GM18519 (cell line): ENCODE measurements around the gene ING4.
"Not testable (repeated sequence)": the region's sequence is repeated elsewhere in the genome, so short reads cannot be mapped to it uniquely, and the experiment has no call there.

Source experiments
- ATAC-seq: cut with Tn5 transposase; IDR thresholded peaks from one replicate; pipeline ENCODE4 v1.9.1; 2021; ENCODE audit warnings: mild to moderate bottlenecking, moderate library complexity; ENCODE audit not compliant: unreplicated experiment, low FRiP score

ING4 gene

DNA sequence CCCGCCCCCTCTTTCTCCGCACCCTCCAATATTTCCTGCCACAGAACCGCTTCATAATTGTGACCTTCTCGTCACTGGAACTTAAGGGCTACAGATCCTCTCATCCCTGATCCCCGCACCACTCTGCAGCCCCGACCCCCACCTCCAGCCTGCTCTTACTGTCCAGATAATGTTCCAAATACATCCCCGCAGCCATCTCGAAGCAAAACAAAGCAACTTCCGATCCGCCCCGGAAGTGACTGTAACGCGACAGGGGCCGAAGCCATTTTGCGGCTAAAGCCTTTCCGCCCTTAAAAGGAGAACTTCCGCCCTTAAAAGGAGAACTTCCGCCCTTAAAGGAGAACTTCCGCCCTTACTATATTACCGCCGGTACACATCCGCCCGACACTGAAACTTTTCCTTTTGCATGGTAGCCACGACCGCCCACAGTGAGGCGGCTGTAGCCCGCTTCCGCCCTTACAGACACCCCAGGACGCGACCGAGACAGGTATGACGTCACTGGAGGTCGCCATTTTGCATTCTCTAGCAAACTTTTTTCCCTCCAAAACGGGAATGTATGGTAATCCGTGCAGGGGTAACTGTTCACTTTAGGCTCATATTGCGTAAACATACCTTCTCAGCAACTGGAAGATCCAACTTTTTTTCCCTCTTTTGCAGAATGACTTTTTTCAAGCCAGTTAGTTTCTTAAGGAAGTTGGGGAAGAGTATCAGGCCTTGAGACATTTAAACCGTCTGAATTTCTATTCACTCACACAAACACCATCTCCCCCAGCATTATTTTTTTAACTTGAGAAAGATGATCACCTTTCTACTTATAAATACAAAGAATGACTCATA is at the start of gene ING4:
ING4 (minus strand) TSS at position 214 of the 837 bp plus-strand sequence; CDS start at position 196, 18 bp downstream.
- peak; percentile 85 for ATAC-seq

DNA sequence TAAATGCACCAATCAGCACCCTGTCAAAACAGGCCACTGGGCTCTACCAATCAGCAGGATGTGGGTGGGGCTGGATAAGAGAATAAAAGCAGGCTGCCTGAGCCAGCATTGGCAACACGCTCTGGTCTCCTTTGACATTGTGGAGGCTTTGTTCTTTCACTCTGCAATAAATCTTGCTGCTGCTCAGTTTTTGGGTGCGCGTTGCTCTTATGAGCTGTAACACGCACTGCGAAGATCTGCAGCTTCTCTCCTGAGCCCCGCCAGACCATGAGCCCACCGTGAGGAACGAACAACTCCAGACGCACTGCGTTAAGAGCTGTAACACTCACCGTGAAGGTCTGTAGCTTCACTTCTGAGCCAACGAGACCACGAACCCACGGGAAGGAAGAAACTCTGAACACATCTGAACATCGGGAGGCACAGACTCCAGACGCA is 46.1 kb upstream of the ING4 start:
- no peak for ATAC-seq

DNA sequence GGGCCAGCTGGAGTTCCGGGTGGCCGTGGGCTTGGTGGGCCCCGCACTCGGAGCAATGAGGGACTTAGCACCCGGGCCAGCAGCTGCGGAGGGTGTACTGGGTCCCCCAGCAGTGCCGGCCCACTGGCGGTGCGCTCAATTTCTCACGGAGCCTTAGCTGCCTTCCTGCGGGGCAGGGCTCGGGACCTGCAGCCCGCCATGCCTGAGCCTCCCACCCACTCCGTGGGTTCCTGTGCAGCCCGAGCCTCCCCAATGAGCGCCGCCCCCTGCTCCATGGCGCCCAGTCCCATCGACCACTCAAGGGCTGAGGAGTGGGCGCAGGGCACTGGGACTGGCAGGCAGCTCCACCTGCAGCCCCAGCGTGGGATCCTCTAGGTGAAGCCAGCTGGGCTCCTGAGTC is 45.4 kb upstream of the ING4 start:
- not testable (repeated sequence) for ATAC-seq

DNA sequence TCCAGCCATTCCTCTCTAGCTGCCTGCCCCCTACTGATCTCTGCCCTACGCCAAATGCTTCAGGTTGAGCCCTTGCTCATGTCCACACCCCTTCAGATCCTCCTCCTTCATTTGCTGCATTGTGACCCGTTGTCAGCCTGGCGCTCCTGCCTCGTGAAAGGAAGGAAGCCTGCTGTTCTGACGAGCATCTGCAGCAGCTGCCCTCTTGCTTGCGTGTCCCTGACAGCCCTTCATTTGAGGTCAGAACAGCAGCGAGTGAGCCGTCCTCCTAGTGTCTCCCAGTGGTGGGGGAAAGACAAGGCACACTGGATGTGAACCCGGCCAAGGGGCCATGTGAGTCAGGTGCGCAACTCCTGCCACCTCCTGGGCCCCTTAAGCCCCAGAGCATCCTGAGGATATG is 40.7 kb upstream of the ING4 start:
- no peak for ATAC-seq

DNA sequence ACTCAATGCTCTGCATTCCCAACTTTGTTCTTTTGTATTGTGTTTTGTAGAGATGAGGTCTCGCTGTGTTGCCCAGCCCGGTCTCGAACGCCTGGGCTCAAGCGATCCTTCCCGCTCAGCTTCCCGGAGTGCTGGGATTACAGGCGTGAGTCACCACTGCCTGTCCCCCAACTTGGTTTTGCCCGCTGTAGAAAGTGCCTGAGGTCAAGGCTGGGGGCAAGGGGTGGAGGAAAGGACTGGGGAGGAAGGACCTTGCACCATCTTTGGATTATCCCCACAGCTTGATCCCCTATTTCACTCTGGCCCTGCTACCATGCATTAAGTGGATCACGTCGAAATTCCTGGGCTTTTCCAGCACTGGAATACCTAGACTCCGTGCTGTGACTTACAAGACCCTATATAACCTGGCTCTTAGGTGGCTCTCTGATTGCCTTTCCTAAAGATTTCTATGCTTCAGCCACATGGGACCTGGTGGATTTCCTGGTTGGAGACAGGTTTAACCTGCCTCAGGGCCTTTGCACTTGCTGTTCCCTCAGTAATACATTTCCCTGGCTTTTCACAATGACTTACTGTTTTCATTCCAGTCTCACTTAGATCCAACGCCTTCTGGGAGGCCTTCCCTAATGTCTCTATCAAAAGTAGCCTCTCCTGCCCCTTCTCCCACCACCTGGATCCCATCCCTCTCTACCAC is 38.3 kb upstream of the ING4 start:
- ATAC-seq = no peak

DNA sequence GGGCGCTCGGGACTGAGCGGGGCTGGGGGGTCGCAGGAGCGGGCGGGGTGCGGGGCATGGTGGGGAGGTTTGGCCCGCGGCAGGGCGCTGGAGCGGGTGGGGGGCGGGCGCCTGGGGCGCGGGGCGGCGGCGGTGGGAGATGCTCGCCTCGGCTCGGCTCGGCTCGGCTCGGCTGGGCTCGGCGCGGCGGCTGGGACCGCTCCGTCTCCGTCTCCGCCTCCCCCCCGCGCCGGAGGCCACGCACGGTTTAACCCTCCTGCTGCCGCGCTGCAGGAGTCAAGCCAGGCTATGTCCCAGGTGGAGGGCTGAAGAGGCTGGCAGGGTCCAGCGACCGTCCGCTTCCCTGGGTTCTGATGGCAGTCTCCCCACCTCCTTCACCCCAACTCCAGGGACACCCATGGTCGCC is 37.7 kb upstream of the ING4 start, which contains the start of gene PIANP:
PIANP (minus strand) TSS at position 170 of the 406 bp plus-strand sequence. CDS start 2,754 bp downstream, outside the sequence.
- ATAC-seq = no peak

DNA sequence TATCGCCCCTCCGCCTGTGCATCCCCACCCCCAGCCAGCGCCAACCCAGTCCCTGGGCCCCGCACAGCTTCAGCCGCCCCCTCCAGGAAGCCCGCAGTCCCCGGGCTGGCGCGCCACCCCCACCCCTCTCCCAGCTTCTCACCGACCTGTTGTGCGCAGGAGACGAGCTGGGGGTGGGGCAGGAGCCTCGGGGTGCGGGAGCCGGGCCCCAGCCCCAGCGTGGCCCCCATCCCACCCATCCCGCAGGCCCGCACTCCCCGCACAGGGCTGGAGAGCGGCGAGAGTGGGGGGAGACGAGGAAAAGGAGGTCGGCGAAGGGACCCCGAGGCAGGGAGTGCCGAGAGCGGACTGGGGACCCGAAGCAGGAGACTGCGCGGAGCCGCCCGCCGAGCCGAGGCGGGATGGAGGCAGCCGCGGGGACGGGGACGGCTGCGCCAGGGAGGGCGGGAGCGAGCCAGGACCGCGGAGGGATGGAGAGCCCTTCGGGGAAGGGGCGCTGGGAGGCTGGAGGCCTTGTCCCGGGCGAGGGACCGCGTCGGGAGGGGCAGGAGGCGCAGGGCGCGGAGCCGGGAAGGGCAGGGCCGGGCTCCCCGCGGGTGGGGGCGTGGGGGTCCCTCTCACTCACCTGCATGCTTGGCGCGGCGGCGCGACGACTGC is 37.2 kb upstream of the ING4 start:
- ATAC-seq = no peak

DNA sequence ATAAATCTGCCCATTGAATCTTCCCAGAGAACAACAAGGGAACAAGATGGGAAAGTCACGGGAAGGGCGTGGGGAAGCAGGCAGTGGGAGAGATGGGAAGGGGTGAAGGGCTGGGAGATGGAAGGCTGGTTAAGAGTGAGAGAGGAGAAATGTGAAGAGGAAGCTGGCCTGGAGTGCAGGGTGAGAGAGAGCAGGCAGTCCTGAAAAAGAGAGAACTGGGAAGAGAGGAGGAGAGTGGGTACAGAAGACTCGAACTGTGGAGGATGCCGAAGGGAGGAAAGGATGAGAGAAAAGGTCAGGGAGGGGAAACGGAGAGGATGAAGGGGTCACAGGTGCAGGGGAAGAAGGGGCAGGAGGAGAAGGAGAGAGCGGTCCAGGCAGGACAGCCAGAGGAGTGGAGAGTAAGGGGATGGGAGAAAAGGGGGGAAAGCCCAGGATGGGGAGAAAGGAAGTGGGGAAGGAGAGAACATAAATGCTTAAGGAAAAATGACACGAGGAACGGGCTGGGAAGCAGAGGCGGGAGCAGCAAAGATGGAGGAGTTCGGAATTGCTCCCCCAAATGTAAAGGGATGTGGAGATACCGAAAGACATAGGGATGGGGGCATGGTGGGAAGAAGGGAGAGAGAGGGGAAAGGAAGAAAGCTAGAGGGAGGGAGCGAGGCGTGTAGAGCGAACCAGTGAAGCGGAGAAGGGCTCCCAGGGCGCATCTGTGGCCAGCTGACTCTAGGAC is 36.5 kb upstream of the ING4 start:
- no peak for ATAC-seq

DNA sequence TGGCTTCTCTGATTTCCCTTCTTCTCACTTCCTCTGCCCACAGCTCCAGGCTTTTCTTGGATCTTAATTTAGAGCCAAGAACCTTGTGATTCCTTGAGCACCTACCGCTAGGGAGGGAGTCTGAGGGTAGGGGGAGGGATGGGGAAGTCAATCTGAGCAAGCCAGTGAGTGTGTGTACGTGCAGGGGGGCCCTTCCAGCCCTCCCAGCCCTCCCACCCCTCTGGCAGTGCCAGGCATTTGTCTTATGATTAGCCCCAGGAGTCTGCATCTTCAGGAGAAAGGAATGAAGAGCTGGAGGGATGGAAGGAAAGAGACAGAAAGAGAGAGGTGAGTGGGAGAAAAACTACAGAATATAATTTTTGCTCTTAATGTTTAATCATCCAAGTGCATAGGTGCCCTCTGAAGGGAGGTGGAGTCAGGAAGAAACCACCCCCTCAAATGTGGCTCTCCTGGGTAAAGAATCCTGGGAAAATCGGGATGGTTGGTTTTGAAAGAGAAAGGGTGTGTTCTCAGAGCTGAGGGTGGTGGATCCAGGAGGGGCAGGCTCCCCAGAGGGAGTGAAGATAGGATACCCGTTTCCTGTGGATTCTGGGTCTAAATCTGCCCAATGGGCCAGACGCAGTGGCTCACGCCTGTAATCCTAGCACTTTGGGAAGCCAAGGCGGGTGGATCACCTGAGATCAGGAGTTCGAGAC is 35.6 kb upstream of the ING4 start:
- no peak for ATAC-seq

DNA sequence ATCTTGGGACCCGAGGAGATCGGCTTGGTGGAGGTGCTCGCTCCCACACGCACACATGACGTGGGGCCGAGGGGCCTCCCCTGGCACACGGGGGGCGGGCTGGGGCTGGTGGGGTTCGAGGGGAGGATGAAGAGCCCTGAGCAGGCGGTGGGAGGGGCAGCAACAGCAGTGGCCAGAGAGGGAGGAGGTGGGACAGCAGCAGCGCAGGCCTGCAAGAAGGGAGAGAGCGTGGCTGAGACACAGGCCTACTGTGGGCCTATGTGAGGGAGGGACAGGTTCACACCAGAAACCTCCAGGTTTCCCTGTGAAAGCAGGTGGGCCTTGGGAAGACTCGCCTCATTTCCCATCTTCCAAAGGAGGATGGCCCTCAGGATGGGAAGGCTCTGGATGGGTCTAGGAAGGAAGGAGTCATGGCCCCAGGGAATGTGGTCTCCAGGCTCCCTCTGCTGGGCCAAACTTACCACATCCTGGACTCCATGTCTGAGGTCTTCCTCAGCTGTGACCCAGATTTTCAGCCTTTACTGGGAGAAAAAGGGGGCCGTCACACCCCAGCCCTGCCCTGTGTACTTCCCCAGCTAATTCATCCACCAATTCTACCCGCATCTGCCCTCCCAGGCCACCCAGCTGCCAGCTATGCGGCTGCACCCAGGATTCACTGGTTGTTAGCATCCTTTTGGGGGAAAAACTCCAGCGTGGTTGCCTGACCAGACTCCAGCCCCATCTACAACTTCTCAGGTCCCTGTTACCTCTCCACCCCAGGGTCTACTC is 34.8 kb upstream of the ING4 start:
- ATAC-seq = no peak

DNA sequence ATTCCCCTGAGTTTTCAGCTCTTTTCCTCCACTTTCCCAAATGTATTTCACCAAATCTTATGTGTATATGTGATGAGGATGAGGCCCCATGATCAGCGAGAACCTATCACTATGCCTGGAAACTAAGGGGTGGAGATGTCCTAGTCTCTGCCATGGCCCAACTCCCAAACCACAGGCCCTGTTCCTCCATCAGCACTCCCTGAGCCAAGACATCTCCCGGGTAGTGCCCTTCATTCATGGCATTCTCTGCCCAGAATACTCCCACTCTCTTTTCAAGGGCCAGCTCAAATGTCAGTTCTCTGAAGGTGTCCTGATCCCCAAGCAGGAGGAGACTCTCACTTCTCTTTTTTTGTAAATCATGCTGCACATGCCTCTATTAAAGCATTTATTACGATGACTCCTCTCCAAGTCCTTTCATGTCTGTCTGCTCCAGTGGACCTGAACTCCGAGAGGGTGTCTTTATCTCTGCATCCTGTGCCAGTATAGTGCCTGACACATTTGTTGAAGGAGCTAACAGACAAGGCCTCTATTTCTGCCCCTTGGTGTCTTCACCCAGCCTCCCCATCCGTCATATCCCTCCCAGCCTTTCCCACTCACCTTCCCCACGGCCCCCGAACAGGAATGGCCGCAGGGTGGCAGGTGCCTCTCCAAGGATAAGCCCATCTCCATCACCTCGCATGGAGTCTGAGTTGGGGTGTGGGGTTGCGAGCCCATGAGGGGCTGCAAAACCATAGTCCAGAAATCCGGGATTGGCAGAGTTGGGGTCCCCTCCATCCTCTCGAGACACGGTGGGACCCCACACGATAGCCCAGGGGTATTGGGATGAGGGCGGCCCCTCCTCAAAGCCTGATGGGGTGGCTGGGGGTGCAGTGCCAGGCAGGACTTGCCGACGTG is 34.0 kb upstream of the ING4 start:
- ATAC-seq = no peak

DNA sequence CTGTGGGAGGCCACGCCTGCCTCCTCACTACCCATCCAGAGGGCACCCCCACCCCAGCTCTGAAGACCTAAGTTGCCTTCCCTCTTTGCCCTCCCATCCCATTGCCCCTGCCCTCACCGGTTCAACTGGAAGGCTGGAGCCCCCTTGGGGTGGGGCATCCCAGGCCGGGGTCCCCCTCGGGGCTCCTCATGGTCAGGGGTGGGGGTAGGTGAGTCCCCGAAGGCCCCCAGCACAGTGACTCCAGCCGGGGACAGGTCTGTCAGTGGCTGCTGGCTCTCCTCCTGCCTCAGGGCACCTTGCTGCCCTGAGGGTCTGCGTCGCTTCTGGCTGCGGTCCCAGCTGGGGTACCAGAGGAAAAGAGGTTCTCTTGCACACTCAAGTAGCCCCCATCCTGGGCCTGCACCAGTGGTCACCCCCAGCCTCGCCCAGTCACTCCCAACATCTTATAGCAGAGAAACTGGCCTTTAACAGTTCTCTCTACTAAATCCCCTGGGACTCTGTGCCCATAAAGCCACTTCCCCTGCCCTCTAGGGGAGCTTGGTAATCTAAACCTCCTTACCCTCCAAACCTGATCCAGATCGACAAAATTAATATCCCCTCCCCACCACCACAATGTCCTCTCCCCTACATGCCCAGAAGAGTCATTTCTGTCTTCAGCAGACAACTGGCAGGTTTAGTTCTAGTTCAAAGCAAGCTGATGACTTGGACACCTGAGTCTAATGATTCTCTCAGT is 32.6 kb upstream of the ING4 start:
- ATAC-seq = no peak

DNA sequence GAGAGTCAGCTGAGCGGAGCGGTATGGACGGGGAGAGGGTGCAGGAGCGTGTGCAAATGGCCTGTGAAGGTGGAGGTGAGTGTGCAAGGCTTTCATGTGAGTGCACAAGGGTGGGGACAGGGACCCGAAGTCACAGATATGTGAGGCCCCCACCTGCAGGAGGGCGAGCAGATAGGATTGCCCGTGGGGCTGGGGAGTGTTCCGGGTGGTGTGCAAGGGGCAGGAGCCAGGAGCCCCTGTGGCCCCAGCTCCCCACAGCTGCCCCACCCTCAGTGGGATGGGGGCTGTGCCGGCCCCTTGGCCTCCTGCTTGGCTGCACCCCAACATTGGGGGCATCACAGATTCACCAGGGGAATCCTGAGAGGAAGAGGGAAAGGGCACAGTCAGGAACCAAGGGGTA is 31.8 kb upstream of the ING4 start:
- ATAC-seq = no peak

DNA sequence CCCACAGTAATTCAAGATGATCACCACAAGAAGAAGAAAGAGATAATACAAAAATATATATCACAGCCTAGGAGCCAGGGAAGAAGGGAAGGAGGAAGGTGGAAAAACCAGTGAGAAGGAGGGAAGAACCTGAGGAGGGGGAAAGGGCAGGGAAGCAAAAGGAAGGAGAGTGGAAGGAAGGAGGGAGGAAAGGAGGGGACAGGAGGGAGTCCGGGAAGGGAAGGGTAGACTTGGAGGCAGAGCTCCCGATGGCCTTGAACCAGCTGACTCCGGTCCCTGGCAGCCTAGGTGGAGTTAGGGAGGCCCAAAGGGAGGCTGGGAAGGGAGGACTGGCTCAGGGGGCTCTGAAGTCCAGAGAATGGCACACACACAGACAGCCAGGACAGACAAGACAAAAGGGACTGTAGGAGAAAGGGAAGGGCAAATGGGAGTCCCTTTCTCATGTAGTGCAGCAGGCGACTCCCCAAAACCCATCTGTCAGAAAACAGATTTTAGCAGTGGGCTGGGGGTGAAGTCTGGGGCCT is 31.0 kb upstream of the ING4 start:
- ATAC-seq = no peak

DNA sequence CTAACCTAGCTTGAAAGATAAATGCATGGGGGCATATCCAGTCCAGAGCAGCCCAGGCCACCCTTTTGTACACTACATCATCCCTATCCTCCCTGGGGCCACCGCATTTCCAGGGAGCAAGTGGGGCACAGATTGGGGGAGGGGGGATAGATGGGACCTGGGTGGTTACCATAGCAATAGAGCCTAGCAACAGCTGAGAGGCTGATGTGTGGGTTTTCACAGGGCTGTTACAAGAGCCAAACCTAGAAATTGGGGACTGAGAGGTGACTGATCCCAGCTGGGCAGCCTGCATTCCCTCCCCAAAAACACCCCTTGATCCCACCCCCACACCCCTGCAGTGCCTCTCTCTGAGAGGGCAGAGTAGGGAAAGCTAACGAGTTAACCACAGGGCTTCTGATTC is 30.0 kb upstream of the ING4 start:
- ATAC-seq = no peak

DNA sequence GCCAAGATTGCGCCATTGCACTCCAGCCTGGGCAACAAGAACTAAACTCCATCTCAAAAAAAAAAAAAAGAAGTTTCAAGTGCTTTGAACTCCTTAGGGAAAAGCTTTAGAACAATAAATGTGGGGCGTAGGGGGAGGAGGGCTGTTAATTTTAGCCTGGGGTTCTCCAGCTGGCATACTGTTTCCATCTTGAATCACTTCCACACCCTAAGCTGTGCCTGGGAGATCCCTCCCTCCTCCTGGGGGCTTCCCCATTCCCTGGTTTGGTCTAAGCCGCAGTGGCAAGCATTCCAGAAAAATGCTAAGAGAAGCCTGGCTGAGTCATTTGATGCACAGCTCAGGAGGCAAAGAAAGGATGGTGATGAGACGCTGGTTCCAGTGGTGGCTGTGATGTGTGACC is 28.6 kb upstream of the ING4 start:
- ATAC-seq = no peak
